ENCODE results near the gene RPRD1A.

RPRD1A gene

DNA sequence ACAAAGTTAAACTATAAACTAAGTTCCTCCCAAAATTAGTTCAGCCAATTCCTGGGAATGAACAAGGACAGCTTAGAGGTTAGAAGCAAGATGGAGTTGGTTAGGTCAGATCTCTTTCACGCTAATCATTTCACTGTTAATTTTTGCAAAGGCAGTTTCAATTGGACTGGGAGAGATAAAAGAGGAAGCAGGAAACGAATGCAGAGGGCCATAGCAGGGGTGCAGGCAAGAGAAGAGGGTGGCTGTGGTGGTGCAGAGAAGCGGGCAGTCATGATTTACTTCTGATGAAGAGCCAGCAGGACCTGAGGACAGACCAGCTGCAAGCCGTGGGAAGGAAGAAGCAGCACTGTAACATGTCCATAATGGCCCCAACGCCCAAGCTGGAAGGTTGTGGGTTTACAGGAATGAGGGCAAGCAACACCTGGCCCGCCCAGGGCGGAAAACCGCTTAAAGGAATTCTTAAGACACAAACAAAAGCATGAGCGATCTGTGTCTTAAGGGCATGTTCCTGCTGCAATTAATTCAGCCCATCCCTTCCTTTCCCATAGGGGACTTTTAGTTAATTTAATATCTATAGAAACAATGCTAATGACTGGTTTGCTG is 99.0 kb downstream of the RPRD1A start:
- TF ChIP-seq, protein P1, sequence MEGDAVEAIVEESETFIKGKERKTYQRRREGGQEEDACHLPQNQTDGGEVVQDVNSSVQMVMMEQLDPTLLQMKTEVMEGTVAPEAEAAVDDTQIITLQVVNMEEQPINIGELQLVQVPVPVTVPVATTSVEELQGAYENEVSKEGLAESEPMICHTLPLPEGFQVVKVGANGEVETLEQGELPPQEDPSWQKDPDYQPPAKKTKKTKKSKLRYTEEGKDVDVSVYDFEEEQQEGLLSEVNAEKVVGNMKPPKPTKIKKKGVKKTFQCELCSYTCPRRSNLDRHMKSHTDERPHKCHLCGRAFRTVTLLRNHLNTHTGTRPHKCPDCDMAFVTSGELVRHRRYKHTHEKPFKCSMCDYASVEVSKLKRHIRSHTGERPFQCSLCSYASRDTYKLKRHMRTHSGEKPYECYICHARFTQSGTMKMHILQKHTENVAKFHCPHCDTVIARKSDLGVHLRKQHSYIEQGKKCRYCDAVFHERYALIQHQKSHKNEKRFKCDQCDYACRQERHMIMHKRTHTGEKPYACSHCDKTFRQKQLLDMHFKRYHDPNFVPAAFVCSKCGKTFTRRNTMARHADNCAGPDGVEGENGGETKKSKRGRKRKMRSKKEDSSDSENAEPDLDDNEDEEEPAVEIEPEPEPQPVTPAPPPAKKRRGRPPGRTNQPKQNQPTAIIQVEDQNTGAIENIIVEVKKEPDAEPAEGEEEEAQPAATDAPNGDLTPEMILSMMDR (conservative IDR thresholded peaks at IDR 0.05), result no peak
- H3K27ac ChIP-seq, result peak overlapping the region; percentile 67

GRCh38 chr18:35967866-35968265 is 99.5 kb downstream of the RPRD1A start:
- H3K27ac ChIP-seq, result peak overlapping the region; percentile 67

DNA sequence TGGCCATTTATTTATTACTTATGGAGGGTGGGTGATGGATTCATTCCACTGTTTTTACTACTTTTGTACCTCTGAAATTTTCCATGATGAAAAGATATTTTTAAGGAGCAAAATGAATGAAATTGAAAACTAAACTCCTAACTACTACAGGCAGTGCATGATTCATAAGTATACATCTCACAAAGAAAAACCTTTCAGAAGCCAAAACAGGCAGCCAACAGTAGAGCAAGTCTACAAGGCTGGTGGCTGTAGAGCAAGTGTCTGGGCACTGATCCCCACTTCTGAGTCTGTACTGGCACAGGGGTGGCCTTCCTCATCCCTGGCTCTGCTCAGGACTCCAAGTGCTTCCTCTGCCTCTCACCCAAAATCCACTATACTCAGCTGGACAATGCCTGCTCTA is 103.0 kb downstream of the RPRD1A start:
- no peak overlapping the region for H3K27ac ChIP-seq
- TF ChIP-seq, protein P1 (conservative IDR thresholded peaks at IDR 0.05), result no peak

DNA sequence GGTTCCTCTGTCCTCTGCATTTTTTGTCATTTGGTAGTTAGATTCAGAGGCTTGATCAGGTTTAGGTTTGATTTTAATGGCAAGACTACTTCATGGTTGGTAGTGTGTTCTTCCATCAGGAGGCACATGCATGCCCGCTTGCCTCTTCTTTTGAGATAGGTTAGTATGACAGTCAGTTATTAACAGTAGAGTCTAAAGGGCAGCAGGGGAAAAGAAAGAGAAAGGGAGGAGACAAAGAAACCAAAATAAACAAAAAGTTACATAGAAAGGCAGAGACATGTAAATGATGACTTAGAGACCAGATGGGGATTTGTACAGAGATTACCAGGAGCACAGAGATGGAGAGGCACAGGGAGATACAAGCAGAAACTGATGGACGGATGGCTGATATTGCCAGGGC is 105.0 kb downstream of the RPRD1A start:
- TF ChIP-seq, protein P1 (conservative IDR thresholded peaks at IDR 0.05), result no peak
- no peak overlapping the region for H3K27ac ChIP-seq

DNA sequence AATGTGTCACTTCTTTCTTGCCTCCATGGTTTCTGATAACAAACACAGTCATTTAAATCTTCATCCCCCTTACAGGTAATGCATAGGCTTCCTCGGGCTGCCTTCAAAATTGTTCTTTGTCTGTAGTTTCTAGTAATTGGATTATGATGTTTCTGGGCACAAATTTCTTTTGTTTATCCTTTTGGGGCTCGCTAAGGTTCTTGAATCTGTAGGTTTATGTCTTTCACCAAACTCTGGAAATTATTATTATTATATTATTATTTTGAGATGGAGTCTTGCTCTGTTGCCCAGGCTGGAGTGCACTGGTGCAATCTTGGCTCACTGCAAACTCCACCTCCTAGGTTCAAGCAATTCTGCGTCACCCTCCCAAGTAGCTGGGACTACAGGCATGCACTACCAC is 111.1 kb downstream of the RPRD1A start:
- TF ChIP-seq, protein P1 (conservative IDR thresholded peaks at IDR 0.05), result no peak
- H3K27ac ChIP-seq, result no peak overlapping the region

DNA sequence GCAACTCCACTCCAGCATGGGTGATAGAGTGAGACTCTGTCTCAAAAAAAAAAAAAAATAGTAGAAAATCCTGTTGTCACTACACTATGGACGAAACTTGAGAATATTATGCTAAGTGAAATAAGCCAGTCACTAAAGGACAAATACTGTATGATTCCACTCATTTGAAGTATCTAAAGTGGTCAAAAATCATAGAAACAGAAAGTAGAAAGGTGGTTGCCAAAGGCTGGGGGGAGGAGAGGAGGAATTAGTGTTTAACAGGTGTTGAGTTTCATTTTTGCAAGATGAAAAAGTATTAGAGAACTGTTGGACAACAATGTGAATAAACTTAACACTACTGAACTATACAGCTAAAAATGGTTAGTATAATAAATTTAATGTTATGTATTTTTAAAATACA is 113.7 kb downstream of the RPRD1A start:
- H3K27ac ChIP-seq, result no peak overlapping the region
- TF ChIP-seq, protein P1 (conservative IDR thresholded peaks at IDR 0.05), result no peak

DNA sequence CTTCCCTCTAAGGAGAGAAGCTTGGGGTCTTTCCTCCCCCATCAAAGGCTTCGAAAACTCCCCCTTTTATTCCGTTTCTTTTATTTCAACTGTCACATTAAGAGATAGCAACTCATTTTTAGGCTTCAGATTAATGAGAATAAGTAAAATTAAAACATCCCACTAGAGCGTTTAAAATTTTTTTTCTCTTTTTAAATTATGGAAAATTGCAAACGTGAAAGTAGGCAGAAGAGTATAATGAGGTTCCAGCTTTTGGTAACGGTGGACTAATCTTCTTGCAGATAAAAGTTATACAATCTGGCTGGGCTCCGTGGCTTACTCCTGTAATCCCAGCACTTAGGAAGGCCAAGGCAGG is 116.8 kb downstream of the RPRD1A start:
- TF ChIP-seq, protein P1 (conservative IDR thresholded peaks at IDR 0.05), result no peak; the same call in none of the 2 replicates
- H3K27ac ChIP-seq, result no peak overlapping the region; the same call in 1 of the 2 replicates

GRCh38 chr18:35949903-35950627 is 117.3 kb downstream of the RPRD1A start:
- H3K27ac ChIP-seq, result peak overlapping the region; percentile 36; the same call in 1 of the 2 replicates
- TF ChIP-seq, protein P1 (conservative IDR thresholded peaks at IDR 0.05), result peak; percentile 86
